SW480 (cell line): Measurements from ENCODE around the gene RAP1A.

Experiments used
- DNase-seq: peaks from one replicate; pipeline ENCODE4 v3.0.0-alpha.2; 2016; ENCODE audit warnings: low spot score

The RAP1A gene

GRCh38 chr1:111758373-111758772, 138.8 kb downstream of the RAP1A start:
- DNase-seq = no peak

DNA sequence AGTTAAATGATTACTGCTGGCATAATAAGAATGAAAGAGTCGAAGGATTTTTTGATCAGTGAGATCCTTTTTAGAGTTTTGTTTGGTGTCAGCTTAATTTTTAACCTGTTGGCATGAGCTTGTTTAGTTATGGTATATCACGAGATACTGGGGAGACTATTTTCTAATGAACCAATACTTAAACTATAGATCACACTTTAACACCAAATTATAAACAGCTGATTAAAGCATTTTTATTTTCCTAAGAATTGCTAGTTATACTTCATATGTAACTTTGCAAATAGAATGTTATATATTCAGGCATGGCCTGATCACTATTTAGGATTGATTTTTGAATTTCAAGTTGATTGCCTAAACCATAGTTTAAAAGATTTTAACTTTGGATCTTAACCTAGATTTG, 142.1 kb downstream of the RAP1A start:
- no peak for DNase-seq

DNA sequence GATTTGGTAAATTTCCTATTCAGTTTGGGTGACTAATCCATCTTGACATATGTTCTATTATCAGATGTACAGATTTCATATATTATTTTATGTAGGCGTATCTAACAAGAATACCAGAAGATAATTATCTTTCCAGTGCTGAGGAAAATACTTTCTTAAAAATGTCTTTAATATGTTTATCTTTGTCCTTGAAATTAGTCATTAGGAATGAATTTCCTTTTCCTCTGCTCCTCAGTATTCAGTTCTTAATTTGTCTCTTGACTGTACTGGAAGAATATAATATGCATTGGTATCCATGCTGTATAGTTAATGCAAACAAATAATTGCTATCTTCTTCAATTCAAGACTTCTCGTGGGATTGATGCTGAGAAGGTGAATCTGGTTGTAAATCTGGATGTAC, 142.7 kb downstream of the RAP1A start:
- DNase-seq = no peak
